Myocyte (in vitro differentiated cells): Measurements from ENCODE around the gene TLX1. TPM values are rescaled to one million over a fixed set of nuclear protein-coding genes. Genes with fewer than 3 reads are reported as not detected.
"Not testable (repeated sequence)": the region's sequence is repeated elsewhere in the genome, so short reads cannot be mapped to it uniquely, and the experiment has no call there.

Experiments used
- DNase-seq: peaks from one replicate; pipeline ENCODE4 v3.0.0-alpha.2; 2012; ENCODE audit warnings: low read depth
- total RNA-seq: library from RNA; depleted of rRNA; stranded (reverse); fragments of >200 nt; gene quantifications from 2 replicates; pipeline ENCODE4 v1.2.3, GENCODE V29; 2014

Gene TLX1
- total RNA-seq, 1 donor from 2014 or later: not detected

DNA sequence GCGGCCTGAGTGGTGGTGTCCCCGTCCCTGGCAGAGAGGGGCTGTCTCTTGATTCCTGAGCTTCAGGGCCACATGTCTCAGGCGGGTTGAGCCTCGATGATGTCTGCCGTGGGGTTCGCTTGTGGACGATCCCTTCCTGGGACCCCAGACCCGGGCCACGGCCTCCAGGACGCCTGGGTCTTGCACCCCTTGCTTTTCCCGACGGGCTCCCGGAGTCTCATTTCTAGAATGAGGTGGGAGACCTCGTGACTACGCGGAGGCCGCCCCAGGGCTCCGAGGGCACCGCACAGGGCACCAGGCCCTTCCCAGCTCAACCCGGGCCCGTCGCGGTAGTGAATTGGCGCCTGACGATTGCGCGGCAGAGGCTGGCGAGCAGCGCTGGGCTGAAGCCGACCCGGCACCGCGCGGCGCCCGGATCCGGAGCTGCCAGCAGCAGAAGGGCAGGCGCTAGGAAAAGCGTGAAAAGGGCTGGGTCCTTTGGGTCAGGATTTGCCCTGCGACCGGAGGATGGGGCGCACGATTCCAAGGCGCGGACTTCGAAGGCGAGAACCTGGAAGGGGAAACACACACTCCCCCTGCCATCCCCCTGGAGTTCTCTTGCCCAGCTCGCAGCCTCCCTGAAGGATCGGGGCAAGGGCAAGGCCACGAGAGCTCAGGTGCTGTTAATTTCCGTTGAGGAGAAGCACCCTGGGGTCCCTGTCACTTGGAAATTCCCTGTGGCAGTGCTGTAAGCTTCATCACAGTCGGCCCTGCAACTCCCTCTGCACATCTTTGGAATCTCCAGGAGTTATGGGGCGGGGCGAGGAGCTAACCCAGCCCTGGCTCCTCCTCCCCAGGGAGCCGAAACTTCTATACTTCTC, 15.5 kb downstream of the TLX1 start:
- no peak for DNase-seq

DNA sequence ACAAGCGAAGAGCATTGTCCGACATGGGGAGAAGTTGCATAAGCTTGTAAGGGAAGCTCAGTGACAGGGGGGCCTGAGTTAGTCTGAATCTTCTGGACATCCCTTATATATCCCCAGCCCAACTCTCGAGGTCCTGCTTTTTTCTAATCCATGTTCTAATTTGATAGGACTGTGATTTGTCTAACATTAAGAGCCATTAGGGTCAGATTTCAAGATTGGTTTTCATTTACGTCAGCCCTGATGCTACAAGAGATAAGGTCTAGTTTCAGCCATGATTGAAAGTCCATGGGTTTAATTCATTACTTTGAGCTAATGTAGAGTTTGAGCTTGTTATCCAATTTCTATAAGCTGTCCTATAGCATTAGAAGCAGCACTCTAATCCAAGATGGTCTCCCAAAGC, 20.3 kb downstream of the TLX1 start:
- no peak for DNase-seq

DNA sequence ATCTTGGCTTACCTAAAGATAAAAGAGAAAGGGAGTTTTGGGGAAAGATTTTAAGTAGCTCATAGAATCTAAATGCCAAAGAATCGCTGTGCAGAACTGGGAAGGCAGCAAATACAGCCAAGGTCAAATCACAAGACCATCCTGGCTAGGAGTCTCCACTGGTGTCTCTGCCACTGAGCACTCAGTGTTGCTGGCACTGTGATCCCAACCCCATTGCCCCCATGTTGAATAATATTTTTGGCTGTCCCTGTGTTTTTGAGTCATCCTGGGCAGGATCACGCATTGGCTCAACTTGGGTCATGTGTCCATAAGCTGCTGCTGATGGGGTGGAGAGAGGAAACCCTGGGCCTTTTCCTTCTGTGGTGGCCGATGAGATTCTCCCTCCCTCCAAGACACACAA, 21.2 kb downstream of the TLX1 start:
- DNase-seq: no peak

DNA sequence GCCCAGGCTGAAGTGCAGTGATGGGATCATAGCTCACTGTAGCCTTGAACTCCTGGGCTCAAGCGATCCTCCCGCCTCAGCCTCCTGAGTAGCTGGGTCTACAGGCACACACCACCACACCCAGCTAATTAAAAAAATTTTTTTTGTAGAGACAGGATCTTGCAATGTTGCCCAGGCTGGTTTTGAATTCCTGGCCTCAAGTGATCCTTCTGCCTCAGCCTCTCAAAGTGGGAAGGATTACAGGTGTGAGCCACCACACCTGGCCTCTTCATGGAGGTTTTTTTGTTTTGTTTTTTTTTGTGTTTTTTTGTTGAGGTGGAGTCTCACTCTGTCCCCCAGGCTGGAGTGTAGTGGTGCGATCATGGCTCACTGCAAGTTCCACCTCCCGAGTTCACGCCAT, 23.4 kb downstream of the TLX1 start:
- not testable (repeated sequence) for DNase-seq

DNA sequence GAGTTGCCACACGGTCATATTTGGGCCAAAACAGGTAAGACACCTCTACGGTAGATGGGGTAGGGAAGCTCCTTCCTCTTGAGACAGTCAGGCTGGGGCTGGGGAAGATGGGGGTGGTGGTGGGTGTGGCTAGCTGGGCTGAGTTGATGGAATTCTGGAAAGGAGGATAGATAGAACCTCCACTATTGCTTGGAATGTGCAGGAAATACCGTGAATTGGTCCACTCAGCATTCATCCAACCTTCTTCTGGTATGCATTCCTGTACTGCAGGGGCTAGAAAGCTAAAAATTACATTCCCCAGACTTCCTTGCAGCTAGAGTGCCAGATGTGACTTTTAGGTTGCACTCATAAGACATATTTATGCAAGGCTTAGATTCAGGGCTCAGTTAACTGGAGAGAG, 24.8 kb downstream of the TLX1 start:
- no peak for DNase-seq

DNA sequence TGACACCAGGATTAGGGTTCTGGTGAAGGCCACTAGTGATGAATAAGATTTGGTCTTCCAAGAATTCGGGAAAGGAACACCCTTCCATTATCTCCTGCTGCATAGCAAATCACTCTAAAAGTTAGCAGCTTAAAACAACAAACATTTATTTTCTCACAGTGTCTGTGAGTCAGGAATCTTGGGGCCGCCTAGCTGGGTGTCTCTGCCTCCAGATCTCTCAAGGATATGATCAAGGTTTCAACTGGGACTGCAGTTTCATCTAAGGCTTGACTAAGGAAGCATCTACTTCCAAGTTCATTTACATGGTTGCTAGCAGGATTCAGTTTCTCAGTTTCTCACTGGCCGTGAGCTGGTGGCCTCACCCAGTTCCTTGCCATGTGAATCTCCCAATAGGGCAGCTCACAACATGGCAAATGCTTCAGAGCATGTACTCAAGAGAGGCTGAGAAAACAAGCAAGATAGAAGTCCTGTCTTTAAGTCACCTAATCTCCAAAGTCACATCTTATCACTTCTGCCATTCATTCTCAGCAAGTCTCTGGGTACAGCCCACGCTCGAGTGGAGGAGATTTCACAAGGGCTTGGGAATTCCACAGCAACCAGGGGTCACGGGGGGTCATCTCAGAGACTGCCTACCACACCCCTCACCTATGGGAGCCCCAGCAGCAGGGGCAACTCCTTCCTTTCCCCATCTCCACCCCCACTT, 26.8 kb downstream of the TLX1 start:
- DNase-seq: no peak

DNA sequence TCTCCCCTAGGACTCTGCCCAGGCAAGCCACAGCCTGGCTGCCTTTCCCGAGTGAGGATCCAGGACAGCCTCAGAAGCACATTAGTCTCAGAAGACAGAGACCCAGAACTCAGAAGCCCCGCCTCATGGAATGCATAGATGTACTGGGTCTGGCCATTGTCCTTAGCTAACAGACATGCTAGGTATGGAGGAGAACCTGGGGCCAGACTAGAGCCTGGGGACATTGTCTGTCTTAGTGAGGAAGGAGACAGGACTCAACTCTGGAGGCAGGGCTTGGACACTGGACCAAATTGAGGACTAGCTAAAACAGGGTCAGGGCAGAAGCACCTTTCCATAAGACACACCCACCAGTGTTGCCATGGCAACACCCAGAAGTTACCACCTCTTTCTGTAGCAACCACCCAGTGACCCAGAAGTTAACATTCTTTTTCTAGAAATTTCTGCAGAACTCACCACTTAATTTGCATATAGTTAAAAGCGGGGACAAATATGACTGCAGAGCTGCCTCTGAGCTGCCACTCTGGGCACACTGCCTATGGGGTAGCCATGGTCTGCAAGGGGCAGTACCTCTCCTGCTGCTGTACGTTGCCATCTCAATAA, 27.5 kb downstream of the TLX1 start:
- DNase-seq: no peak

DNA sequence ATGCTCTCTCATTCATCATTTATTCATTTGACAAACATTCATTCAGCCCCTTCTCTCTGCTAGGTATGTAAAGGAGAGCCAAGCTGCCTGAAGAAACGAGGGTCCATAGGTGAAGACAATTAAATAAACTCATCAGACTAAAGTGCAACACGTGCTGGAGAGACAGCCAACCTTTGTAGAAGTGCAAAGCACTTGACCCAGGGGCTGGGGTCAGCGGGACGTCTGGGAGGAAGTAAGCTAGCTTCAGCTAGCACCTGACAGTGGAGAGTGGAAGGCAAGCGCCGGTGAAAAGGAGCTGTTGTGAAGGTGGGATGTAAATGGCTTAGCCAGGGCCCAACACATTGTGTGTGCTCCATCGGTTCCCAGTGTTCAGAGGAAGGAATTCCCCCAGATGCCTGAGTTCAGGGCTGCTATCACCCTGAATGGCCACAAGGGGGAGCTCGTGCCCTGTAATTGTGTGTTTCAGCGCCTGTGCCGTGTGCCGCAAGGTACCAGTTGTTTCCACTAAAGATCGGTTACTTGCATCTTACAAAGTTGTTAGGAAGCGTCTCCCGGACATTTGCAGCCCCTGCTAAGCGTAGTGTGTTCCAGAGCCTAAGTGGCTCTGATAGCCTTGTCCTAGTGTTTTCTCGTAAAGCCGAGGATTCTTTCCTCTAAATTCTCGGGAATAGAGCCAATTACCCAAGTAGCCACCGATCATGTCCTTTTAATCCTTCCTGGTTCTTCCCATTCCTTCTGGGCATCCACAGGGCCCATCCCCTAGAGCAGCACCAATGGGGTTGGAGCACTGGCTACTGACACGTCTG, 30.6 kb downstream of the TLX1 start:
- DNase-seq: peak; percentile 83

DNA sequence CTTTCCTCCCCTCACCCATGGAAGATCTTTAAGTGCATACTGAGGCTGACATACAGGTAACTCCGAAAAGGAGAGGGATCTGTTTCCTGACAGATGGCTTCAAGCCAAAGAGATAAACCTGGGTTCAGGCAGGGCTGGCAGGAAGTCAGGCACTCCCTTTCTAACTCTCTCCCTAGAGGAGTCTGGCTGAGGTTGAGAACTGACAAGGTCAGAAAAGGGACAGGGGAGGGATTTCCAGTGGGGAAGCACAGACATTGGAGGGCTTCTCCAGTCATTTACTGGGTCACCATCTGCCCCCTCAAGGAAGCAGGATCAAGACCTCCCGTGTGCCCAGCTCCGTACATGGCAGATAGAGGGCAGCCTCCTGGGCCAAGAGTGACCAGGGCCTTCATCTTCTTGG, 31.6 kb downstream of the TLX1 start:
- DNase-seq: no peak

DNA sequence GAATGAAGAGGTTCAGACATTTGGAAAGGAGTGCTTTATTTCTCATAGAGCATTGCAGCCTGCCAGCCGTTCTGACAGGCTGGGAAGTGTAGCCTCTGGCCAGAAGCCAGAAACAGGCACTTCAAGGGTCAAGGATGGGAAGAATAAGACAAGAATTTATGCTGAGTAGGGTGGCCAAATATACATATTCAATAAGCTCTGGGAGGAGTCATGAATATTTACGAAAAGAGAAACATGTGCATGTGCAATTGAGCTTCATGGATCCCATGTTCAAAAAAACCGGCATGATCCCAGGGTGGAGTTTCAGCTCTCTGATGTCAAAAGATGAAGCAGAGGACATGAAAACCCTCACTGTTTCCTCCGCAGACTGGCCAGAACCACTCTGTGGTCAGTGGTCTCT, 32.9 kb downstream of the TLX1 start:
- no peak for DNase-seq

DNA sequence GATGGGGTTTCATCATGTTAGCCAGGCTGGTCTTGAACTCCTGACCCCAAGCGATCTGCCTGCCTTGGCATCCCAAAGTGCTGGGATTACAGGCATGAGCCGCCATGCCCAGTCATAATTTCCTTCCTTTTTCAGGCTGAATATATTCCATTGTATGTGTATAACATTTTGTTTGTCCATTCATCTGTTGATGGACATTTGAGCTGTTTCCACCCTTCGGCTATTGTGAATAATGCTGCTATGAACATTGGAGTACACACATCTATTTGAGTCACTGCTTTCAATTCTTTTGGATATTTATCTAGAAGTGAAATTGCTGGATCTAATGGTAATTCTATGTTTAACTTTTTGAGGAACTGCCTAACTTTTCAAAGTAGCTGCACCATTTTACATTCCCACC, 34.6 kb downstream of the TLX1 start:
- no peak for DNase-seq

DNA sequence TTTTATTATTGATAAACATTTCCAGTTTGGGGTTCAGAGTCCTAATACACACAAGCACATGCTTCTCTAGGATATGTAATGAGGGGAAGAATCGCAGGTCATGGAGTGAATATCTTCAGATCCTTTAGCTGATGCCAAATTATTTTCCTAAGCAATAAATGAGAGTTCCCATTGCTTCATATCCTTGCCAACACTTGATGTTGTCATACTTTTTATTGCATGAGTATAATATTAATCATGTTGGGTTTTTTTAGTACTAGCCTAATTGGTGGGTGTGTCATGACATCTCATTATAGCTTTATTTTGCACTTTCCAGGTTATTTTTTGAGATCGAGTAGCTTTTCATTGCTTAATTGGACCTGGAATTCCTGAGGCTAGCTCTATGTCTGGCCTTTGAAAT, 35.3 kb downstream of the TLX1 start:
- no peak for DNase-seq

DNA sequence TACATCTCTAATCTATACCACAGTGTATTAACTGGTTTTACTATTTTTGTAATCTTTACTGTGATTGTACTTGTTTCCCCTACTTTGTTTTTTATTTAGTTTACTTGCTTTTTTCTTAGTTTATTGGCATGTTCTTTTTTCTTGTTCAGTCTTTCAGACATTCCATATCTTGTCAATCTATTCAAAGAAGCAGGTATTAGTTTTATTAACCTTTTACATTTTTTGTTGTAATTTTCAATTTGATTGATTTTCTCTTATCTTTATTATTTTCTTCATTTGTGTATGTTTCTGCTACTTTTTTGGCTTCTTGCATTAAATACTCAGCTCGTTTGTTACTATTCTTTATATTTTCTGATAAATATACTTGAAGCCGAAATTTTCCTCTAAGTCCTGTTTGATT, 41.6 kb downstream of the TLX1 start:
- DNase-seq: no peak

DNA sequence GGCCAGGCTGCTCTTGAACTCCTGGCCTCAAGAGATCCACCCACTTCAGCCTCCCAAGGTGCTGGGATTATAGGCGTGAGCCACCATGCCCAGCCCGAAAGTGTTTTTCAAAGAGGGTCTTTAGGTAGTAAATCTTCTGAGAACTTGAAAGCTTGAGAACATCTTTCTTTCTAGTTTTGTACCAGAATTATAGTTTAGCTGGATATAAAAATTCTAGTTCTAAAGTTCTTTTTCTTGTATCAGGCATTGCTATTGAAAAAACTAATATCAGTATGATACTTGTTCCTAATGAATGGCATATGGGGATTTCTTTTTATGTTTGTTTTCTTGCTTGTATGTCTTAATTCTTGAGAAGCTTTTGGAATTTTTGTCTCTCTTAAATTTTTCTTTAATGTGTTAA, 43.2 kb downstream of the TLX1 start:
- no peak for DNase-seq

DNA sequence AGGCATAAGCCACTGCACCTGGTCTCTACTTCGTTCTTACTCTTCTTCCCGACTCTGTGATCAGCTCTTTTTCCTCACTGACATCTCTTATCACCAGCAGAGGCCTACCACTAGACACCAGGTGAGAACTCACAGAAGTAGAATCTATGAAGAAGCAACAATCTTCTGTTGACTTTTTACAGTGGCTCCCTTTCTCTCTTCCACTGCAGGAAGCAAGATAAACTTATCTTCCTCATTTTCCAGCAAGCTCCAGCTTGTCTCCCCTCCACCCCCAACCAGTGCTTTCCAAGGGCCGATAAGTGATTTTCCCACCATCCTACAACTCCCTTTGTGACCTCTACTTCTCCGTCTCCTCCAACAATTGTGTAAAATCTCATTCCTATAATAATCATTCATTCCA, 45.5 kb downstream of the TLX1 start:
- no peak for DNase-seq

DNA sequence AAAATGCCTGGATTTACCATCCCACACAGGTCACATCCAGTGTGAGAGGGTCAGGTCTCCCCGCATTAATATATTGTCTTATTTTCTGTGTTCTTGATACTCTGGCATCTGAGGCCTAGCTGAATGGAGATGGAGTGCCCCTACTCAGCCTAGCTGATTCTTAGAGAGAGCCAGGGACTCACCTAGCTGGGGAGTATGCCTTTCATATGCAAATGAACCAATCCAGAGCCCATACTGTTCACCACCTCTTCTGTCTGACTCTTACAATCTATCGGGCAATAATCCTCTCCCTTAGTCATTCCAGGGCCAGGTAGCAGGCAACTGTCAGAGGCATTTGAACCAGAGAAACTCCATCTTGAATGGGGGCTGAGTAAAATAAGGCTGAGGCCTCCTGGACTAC, 51.8 kb downstream of the TLX1 start:
- no peak for DNase-seq

DNA sequence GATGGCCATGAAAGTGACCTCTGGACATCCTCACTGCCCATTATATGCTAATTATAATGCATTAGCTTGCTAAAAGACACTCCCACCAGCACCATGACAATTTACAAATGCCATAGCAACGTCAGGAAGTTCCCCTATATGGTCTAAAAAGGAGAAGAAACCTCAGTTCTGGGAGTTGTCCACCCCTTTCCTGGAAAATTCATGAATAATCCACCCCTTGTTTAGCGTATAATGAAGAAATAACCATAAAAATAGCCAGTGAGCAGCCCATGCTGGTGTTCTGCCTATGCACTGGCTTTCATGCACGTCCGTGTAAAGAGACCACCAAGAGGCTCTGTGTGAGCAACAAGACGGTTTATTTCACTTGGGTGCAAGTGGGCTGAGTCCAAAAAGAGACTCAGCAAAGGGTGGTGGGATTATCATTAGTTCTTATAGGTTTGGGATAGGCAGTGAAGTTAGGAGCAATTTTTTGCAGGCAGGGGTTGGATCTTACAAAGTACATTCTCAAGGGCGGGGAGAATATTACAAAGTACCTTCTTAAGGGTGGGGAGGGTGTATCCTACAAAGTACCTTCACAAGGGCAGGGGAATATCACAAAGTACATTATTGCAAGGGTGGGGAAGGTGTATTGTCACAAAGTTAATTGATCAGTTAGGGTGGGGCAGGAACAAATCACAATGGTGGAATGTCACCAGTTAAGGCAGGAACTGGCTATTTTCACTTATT, 52.5 kb downstream of the TLX1 start:
- DNase-seq: no peak
